HG03097 (cell line): ENCODE measurements around the gene ZKSCAN5.
"Not testable (repeated sequence)": the region's sequence is repeated elsewhere in the genome, so short reads cannot be mapped to it uniquely, and the experiment has no call there.

Experiments used
- ATAC-seq: cut with Tn5 transposase; IDR thresholded peaks from one replicate; pipeline ENCODE4 v1.9.1; 2021; ENCODE audit not compliant: unreplicated experiment, low FRiP score

ZKSCAN5 gene

DNA sequence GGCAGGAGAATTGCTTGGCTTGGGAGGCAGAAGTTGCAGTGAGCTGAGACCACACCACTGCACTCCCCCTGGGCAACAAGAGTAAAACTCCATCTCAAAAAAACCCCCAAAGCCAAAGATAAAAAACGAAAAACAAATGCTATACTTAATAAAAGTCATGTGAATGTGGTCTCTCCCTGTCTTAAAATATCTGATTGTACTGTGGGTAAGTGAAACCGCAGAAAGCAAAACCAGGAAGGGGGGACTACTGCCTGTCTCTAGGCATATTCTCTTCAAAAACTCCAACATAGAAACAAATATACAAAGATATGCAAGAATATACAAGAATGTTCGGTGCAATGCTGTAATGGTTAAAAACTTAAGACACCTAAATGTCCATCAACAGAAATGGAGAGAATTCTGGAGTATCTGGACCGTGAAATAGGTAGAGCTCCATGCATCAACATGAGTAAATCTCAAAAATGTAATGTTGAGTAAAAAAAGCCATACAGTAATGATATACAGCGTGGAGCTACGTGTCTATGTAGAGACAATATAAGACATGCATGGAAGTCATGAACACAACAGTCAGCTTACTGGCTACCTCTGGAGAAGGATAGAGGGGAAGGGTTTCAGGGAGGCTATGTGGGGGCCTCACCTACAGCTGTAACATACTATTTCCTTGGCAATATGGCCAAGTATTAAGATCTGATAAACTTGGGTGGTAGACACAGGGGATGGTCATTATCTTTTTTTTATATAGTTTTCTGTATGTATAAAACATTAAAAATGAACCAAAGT is 6.5 kb upstream of the ZKSCAN5 start:
- no peak for ATAC-seq

DNA sequence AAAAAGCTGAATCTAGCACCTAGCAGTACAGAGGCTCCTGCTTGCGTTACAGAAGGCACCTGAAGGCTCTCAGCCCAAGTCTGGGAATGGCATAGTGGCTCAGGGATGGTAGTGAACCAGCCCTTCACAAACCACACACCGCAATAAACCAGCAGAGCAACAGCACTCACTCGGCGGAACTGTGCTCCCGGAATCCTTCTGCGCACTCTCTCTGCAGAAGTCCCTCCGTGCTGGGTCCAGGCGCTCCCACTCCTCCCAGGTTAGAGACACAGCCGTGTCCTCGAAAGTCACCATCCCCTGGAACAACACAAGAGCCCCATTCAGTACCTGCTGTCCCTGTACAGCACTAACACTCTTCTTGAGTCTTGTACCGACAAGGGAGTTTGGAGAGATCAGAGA is 5.9 kb upstream of the ZKSCAN5 start:
- ATAC-seq, result no peak

DNA sequence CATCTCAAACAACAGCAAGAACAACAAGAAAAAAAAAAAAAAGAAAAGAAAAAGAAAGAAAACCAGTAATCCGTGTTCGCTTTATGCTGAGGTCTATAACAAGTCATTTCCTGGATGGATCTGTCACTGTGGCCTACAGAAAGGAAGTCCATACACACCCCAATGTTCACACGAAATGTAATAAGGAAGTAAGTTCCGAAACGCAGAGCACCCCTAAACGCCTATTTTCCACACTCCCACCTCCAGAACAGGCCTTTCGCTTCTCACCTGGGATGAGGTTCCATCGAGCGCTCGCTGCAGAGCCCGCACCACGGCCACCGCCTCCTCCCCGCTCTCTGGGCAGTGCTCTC is 5.1 kb upstream of the ZKSCAN5 start:
- ATAC-seq, result no peak

DNA sequence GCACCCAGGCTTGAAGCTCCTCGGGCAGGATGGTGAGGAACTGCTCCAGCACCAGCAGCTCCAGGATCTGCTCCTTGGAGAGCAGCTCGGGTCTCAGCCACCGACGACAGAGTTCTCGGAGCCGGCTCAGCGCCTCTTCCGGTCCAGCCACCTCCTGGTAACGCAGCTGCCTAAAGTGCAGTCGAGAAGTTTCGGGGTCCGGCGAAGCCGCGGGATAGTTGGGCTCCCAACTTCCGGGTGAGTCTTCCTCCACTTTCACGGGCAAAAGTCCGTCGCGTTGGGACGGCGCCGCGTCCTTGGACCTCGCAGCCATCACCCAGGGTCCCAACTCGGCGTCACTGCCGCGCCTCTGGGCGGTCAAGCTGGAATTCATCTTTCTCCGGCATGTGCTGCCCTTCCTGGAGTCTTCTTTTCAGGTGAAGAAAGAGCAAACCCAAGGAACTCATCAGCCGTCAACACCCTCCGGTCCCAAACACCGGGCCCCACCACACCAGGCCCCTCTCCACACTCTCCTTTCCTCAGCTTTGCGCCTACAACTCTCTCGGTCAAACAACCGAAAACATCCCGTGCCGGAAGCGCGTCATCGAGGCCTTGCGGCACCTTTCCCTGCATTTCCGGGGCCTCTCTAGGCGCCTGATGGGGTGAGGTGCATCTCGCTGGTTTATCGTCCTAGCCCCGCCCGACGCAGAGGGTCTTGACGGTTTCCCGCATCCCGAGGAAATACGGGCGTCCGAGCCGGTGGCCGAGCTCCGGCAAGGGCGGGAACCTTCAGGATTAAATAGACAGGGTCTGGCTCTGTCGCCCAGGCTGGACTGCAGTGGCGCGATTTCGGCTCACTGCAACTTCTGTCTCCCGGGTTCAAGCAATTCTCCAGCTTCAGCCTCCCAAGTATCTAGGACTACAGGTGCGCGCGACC is 4.5 kb upstream of the ZKSCAN5 start, which contains the start of gene ZNF394:
Gene ZNF394, minus strand, starts transcription at position 561 of the 916 bp plus-strand sequence. Its CDS starts 188 bp downstream, at position 373.
- peak; percentile 40 for ATAC-seq

DNA sequence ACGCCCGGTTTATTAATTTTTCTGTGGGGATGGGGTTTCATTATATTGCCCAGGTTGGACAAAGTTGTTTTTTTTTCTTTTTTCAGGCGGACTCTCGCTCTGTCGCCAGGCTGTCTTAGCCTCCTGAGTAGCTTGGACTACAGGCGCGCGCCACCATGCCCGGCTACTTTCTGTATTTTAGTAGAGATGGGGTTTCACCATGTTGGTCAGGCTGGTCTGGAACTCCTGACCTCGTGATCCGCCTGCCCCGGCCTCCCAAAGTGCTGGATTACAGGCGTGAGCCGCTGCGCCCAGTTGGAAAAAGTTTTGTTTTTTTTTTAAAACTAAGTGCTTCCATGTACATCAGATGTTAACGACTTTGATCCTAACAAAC is 3.8 kb upstream of the ZKSCAN5 start:
- no peak for ATAC-seq

DNA sequence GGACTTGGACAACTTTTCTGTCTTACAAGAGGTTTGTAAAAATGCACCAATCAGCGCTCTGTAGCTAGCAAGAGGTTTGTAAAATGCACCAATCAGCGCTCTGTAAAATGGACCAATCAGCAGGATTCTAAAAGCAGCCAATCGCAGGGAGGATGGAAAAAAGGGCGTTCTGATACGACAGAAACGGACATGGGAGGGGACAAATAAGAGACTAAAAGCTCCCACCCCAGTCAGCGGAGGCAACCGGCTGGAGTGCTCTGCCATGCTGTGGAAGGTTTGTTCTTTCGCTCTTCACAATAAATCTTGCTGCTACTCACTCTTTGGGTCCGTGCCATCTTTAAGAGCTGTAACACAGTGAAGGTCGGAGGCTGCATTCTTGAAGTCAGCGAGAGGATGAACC is 3.2 kb upstream of the ZKSCAN5 start:
- ATAC-seq, result not testable (repeated sequence)

DNA sequence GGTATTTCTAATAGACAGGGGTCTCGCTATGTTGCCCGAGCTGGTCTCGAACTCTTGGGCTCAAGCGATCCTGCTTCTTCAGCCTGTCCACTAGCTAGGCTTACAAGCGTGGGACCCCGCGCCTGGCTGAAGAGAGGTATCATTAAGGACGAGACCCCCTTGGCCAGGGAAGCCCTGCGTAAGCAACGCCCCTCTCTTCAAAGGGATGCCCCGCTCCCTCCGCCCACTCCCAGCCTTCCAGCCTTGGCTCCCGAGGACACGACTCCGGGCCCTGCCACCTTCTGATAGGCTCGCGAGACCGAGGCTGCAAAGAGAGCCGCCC is 220 bp upstream of the ZKSCAN5 start:
- ATAC-seq, result no peak

DNA sequence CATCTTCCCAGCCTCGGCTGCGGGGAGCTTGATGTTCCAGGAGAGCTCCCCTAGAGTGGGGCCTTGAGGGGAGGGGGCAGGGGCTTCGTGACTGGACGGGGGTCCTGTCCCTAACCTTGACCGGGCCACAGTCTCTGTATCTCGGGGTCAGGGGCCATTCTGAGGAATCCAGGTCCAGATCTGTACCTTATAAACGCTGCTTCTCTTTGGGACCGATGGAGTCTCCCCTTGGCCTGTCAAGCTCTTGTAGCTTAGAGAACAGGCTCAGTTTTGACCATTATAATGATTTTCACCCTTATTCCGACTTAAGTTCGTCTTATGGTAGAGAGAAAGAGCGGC is 831 bp downstream of the ZKSCAN5 start:
- no peak for ATAC-seq

DNA sequence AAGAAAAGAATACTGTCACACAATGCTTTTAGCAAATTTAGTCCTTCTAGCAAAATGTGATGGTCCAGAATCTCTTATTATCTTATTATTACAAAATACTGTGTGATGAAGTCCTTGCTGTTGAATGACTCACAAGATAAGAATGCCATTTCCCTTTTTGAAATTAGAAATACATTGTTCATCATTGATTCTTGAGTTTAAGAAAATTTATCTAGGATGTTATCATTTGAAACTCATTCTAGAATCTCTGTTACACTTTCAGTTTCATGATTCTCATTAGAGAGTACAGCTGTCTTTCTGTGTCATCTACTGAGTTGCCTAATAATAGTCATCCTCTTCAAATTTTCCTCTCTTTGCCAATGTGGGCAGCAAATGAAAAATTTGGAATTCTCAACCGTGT is 9.6 kb downstream of the ZKSCAN5 start:
- ATAC-seq, result no peak

DNA sequence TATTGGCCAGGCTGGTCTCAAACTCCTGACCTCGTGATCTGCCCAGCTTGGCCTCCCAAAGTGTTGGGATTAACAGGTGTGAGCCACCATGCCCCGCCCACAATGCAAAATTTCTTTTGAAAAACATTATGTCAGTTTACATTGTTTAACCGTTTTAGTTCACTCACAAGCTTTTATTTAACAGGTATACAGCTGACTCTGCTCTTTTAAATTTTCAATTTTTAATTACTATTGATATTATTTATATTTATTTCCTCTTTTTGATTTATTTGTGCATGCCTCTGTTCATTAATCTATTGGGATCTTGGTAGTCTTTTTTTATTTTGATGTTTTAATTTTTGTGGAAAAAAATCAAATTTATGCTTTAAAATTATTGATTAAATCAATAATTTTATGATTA is 16.9 kb downstream of the ZKSCAN5 start:
- ATAC-seq, result no peak

DNA sequence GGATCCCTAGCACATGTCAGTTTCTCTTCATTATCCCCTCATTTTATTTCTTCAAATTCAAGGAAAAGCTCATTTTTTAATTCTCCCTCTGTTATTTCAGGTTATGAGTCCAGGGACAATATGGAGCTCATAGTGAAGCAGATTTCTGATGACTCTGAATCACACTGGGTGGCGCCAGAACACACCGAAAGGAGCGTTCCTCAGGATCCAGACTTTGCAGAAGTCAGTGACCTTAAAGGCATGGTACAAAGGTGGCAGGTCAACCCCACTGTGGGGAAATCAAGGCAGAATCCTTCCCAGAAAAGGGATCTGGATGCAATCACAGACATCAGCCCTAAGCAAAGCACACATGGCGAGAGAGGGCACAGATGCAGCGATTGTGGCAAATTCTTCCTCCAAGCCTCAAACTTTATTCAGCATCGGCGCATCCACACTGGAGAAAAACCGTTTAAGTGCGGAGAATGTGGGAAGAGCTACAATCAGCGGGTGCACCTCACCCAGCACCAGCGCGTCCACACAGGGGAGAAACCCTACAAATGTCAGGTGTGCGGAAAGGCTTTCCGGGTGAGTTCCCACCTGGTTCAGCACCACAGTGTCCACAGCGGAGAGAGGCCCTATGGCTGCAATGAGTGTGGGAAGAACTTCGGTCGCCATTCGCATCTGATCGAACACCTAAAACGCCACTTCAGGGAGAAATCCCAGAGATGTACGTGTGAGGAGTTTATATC is 21.4 kb downstream of the ZKSCAN5 start:
- no peak for ATAC-seq

DNA sequence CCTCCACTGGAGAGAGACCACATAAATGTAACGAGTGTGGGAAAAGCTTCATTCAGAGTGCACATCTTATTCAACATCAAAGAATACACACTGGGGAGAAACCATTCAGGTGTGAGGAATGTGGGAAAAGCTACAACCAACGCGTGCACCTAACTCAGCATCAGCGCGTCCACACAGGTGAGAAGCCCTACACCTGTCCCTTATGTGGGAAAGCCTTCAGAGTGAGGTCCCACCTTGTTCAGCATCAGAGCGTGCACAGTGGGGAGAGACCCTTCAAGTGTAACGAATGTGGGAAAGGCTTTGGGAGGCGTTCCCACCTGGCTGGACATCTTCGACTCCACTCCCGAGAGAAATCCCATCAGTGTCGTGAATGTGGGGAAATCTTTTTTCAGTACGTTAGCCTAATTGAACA is 26.9 kb downstream of the ZKSCAN5 start:
- ATAC-seq, result no peak

DNA sequence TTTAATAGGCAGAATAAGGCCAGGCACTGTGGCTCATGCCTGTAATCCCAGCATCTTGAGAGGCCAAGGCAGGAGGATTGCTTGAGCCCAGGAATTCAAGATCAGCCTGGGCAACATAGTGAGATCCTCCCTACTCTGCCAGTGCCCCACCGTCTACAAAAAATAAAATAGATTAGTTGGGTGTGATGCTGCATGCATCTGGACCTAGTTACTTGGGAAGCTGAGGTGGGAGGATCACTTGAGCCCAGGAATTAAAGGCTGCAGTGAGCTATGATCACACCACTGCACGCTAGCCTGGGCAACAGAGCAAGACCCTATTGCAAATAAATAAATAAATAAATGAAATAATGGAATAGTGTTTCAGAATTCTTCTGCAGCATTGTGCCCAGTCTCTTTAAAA is 31.2 kb downstream of the ZKSCAN5 start:
- no peak for ATAC-seq

DNA sequence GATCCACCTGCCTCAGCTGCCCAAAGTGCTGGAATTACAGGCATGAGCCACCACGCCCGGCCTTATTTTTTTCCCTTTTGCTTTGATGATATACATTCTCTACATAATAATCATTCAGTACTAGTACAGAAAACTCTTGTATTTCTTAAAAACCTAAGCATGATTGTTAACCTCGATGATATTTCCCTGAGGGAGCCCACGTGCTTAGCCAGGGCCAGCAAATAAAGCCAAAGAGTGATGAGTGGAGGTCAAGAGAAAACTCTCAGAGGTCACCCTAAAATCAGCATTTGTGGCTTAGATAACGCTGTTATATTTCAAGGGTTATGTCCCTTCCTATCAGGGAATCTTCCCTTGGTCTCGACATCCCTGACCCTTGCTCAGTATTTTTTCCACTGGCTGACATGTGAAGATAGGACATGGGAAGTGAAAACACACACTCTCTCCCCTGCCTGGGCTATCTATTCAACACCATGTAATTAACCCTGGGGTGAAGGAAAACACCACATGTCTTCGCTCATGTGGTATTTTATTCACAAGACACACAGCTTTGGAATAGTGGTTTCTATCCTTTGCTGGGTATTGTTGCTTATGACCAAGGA is 34.9 kb downstream of the ZKSCAN5 start:
- ATAC-seq, result no peak

DNA sequence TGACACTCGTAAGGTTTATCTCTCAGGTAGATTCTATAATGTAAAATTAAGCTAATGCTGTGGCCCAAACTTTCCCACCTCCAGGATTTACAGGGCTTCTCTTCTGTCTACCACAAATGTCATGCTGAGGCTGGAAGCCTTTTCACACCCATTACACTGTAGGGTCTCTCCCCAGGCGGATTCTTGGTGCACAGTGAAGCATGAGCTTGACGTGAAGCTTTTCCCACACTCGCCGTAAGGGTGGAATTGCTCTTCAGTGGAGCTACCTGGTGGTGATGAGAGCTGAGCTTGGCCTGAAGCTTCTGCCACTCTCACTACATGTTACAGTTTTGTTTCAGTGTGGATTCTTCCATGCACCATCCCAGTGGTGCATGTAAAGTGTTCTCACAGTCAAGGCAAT is 36.1 kb downstream of the ZKSCAN5 start:
- no peak for ATAC-seq

DNA sequence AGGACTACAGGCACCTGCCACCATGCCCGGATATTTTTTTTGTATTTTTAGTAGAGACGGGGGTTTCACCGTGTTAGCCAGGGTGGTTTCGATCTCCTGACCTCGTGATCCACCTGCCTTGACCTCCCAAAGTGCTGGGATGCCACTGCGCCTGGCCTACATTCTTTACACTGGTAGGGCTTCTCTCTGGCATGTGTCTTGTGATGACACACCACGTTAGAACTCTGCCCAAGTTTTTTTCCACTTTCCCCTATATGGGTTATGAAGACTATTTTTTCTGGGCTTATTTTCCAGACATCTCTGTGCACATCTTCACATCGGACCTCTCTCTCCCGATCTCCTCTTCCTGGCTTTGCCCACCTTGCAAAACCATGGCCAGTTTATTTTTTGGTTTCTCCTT is 36.8 kb downstream of the ZKSCAN5 start:
- ATAC-seq, result no peak

DNA sequence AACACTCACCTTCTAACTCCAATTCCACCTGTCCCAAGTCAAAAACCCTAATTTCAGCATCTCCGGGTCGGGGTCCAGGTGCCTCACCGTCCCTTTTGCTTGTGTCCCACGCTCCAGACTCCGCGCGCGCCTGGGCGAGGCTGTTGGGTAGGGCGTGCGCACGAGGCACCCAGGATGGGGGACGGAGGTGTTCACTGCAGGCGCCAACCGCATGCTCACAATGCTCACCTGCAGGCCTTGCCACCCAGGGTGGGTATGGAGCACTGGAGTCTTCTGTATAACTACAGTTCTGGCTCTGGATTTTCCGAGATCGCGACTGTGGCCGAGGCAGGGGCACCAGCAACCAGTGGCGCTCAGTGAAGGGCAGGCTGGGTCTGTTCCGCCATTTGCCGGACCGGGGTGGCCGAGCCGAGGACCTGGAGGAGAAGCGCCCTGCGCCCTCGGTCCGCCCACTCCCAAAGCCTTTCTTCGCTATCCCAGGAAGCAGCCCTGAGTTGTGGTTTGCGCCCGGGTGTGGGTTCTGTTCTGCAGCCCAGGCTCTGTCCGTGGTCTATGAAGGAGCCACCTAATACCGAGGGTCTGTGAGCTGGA is 38.7 kb downstream of the ZKSCAN5 start:
- no peak for ATAC-seq

DNA sequence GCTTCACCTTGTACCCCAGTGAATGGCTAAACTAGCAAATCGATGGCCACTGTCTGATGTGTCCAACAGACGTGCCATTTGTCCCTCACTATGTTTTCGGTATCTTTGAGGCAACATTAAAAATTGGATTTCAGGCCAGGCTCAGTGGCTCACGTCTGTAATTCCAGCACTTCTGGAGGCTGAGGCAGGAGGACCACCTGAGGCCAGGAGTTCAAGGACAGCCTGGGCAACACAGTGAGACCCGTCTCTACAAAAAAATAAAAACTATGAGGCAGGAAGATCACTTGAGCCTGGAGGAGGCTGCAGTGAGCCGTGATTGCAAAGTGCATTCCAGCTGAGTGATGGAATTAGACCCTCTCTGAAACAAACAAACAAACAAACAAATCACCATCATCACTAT is 39.5 kb downstream of the ZKSCAN5 start:
- ATAC-seq, result no peak

DNA sequence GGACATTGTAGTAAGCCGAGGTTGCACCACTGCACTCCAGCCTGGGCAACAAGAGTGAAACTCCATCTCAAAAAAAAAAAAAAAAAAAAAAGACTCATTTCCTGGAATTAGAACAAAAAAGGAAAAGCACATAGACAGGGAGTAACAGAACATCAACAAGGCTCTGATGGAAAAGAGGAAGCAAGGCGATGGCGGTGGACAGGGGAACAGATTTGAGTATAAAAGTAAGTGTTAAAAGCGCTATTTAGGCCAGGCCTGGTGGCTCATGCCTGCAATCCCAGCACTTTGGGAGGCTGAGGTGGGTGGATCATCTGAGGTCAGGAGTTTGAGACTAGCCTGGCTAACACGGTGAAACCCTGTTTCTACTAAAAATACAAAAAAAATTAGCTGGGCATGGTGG is 40.8 kb downstream of the ZKSCAN5 start:
- ATAC-seq, result not testable (repeated sequence)

DNA sequence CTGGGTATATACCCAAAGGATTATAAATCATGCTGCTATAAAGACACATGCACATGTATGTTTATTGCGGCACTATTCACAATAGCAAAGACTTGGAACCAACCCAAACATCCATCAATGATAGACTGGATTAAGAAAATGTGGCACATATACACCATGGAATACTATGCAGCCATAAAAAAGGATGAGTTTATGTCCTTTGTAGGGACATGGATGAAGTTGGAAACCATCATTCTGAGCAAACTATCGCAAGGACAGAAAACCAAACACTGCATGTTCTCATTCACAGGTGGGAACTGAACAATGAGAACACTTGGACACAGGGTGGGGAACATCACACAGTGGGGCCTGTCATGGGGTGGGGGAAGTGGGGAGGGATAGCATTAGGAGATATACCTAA is 45.1 kb downstream of the ZKSCAN5 start:
- not testable (repeated sequence) for ATAC-seq

DNA sequence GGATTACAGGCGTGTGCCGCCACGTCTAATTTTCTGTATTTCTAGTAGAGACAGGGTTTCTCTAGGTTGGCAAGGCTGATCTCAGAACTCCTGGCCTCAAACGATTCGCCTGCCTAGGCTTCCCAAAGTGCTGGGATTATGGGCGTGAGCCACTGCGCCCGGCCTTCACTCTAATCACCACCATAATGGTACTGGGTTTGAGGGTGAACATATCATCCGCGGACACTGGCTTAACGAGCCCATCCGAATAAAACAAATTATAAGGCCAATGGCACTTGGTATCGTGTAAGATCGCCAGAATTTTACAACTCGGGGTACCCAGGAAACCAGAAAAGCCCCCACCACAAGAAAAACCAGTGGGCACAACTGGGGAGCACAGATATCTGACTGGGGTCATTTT is 46.9 kb downstream of the ZKSCAN5 start:
- ATAC-seq, result no peak
